ENCODE measurements around the gene CTDSP1.

The CTDSP1 gene

DNA sequence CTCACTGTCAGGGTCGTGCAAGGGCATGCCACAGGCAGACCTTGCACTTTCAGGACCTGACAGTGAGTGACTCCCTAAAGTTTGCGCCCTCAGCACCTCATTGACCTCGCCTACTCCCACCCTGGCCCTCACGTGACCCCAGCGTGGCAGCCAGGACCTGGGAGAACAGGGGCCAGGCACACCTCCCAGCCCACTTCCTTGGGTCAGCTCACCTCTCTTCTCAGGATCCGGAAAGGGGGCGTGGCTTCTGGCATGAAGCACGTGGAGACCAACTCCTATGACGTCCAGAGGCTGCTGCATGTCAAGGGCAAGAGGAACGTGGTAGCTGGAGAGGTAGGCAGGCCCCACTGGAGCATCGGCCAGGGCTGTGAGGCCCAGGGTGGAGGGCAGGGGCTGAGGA lies 28.1 kb downstream of the CTDSP1 start:
- DNase-seq (ENCODE audit: low spot score): no peak

DNA sequence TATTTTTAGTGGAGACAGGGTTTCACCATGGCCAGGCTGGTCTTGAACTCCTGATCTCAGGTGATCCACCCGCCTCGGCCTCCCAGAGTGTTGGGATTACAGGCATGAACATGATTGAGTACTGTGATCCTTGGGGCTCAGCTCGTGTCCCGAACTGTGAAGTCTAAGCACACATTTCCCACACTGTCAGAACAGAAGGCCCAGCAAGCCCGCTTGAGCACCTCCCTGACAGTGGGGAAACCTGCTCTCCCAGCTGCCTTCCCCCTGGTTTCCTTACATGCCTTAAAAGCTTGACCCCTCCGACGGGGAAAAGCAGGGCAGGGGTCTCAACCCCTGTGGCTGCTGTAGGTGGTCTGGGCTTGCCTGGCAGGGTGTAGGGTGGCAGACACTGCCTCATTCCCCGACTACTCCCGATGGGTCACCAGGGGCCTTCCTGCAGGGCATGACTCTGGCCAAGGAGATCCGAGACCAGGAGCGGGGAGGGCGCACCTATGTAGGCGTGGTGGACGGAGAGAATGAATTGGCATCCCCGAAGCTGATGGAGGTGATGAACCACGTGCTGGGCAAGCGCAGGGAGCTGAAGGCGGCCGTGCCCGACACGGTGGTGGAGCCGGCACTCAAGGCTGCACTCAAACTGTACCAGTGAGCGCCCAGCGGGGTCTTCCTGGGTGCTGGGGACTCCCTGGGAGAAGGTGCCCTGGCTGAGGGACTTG lies 29.3 kb downstream of the CTDSP1 start:
- DNase-seq (ENCODE audit: low spot score): no peak

DNA sequence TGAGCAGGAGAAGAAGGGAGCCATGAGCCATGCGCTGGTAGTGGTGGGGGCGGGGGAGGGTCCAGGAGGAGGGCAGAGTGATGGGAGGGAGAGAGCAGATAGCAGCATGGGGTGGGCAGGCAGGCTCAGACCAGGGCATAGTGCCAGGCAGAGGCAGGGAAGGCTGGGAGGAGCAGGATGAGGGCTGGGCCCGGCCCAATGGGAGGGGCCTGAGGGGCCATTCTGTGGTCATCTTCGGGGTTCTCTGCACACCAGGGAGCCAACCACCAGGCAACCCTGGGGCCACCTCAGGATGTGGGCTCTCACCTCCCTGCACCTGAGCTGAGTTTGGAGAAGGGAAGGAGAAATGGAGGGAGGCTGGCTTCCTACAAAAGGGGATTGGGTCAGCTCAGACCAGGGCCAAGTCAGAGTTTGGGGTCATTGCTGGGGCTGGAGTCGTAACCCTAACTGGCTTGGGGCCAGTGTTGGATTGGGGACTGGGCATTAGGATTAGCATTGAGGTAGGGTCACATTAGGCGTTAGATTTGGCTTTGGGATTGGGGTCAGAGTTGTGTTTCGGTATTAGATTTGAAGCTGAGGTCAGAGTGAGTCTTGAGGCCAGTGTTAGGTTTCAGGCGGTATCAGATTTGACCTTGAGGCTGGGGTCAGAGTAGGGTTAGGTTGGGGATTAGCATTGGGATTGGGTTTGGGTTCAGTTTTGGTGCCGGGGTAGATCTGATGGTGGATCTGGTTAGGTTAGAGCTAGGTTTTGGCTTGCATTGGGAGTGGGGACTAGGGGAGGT lies 30.4 kb downstream of the CTDSP1 start:
- no peak for DNase-seq (ENCODE audit: low spot score)

DNA sequence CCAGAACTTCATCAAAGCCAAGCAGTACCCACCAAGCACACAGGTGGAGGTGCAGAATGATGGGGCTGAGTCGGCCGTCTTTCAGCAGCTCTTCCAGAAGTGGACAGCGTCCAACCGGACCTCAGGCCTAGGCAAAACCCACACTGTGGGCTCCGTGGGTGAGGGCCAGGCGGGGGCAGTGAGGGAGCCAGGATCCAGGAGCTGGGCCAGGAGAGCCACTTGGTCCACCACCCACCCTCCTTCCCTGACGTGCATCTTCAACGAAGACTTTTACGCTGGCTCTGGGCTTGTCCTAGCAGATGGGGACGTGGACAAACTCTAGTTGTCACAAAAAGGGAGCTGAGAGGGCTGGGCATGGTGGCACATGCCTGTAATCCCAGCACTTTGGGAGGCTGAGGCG lies 31.1 kb downstream of the CTDSP1 start:
- DNase-seq (ENCODE audit: low spot score): no peak

DNA sequence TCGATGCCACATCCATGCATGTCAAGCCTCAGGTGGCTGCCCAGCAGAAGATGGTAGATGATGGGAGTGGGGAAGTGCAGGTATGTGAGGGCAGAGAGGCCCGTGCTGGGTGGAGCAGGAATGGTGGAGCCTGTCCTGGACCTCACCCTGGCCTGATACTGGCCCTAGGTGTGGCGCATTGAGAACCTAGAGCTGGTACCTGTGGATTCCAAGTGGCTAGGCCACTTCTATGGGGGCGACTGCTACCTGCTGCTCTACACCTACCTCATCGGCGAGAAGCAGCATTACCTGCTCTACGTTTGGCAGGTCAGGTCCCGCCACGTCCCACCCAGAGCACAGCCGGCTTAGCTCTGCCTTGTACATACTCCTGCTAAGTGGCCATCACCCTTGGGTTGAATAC lies 32.2 kb downstream of the CTDSP1 start:
- no peak for DNase-seq (ENCODE audit: low spot score)

DNA sequence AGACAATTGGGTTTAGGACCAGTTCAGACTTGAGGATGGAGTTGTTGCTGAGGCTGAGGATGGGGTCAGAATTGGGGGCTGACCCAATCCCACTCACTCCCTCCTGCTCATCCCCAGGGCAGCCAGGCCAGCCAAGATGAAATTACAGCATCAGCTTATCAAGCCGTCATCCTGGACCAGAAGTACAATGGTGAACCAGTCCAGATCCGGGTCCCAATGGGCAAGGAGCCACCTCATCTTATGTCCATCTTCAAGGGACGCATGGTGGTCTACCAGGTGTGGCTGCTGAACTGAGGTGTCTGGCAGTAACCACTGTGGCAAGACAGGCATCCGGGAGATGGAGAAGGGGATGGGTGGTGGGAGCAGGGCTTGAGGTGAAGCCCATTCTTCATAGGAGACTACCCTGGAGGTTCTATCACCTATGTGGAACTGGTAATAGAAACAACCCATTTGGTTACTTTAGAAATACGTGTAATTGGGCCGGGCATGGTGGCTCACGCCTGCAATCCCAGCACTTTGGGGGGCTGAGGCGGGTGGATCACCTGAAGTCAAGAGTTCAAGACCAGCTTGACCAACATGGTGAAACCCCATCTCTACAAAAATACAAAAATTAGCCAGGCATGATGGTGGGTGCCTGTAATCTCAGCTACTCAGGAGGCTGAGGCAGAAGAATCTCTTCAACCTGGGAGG lies 33.2 kb downstream of the CTDSP1 start:
- DNase-seq (ENCODE audit: low spot score): no peak

DNA sequence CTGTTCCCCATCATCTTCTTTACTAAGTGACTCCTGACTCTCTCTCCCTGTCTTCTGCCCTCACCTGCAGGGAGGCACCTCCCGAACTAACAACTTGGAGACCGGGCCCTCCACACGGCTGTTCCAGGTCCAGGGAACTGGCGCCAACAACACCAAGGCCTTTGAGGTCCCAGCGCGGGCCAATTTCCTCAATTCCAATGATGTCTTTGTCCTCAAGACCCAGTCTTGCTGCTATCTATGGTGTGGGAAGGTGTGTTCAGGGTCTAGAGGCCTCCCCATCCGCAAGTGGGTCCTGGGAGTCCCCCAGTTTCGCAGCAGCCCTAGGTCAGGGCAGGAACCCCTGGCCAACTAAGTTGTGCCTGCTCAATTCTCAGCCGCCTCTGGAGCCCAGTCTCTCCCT lies 34.8 kb downstream of the CTDSP1 start:
- no peak for DNase-seq (ENCODE audit: low spot score)

DNA sequence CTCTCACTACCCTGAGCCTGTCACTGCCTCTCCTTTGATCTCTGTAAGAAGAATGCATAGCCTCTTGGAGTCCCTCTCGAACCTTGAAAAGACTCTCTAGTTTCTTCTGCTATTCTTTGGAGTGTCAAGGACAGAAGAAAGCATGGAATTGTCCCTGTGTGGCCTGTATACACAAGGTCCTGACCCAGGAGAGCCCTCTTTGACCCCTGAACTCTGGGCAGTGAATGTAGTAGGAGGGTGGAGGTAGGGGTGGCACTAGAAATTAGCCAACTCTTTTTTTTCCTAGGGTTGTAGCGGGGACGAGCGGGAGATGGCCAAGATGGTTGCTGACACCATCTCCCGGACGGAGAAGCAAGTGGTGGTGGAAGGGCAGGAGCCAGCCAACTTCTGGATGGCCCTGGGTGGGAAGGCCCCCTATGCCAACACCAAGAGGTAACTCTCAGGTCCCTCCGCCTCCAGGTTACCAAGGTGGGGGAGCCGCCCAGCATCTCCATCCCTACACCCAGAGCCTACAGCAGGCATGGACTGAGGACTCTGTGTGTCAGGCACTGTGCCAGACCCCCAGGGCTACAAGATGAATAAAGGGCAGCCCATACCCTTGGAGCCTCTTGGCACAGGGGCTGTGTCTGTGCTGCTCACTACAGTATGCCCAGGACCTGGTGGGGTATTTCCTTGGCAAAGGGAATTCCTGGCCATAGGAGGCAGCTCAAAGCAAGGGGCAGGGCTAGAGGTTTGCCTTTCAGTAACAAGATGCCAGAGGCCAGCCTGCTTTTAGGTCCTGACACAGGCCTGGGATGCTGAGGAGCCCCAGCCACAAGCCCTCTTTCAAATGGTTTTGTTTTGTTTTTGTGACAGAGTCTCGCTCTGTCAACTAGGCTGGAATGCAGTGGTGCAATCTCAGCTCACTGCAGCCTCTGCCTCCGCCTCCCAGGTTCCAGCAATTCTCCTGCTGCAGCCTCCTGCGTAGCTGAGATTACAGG lies 35.6 kb downstream of the CTDSP1 start:
- DNase-seq (ENCODE audit: low spot score): no peak

DNA sequence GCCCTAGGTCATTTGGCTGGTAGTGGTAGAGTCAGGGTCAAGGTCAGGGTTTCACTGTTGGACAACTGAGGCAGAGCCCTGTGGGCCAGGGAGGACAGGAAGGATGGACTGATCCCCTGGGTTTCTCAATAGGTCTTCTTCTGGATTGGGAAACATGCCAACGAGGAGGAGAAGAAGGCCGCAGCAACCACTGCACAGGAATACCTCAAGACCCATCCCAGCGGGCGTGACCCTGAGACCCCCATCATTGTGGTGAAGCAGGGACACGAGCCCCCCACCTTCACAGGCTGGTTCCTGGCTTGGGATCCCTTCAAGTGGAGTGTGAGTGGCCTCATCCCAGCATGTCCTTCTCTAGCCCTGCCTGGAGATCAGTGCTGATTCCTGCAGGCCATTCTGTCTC lies 37.3 kb downstream of the CTDSP1 start:
- no peak for DNase-seq (ENCODE audit: low spot score)

DNA sequence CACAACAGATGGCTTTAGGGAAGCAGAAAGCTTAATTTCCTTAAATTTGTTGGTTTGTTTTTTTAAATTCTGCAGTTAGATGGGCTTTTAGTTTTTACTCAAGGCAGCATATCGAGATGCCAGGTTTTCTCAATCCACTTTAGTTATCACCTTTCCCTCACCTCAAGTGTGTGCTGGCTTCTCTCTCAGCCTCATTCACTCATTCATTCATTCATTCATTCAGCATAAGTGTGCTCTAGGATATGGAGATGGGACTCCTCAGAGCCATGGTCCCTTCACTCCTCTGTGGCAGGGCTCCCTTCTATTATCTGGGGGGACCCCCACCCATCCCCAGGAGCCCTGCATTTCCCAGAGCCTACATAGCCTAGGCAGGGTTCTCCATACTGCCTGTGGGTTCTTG lies 38.3 kb downstream of the CTDSP1 start:
- no peak for DNase-seq (ENCODE audit: low spot score)

DNA sequence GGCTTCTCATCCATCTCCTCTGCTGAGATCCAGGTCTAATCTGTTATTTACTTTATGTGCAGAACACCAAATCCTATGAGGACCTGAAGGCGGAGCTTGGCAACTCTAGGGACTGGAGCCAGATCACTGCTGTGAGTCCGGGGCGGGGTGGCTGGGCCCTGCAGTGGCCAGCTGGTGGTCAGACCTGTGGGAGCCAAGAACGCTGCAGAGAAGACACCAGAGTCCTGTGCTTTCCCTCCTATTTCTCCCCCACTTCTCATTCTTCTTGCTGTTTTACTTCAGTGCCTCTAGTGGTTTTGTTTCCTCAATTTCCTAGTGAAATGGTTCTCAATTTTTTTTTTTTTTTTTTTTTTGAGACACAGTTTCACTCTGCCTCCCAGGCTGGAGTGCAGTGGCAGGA lies 38.9 kb downstream of the CTDSP1 start:
- DNase-seq (ENCODE audit: low spot score): no peak

DNA sequence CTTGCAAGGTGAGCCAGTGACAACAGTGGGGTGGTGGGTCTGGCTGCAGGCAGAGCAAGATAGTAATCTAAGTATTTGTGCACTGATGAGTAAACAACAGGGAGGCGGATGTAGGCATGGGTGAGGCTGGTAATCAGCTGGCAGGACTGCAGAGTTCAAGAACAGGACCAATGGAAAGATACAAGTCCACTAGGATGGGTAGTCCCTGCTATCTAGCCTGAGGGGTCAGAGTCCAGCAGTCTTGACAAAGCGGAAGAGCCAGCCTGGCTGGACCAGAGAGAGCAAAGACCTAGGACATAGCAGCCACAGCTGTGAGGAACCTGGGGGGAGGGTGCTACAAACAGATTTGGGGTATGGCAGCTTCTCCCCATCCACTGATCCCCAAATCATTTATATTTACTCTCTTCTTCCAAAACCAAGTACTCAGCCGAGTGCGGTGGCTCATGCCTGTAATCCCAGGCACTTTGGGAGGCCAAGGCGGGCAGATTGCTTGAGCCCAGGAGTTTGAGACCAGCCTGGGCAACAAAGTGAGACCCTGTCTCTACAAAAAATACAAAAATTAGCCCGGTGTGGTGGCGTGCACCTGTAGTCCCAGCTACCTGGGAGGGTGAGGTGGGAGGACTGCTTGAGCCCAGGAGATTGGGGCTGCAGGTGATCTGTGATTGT lies 45.2 kb downstream of the CTDSP1 start:
- no peak for DNase-seq (ENCODE audit: low spot score)

DNA sequence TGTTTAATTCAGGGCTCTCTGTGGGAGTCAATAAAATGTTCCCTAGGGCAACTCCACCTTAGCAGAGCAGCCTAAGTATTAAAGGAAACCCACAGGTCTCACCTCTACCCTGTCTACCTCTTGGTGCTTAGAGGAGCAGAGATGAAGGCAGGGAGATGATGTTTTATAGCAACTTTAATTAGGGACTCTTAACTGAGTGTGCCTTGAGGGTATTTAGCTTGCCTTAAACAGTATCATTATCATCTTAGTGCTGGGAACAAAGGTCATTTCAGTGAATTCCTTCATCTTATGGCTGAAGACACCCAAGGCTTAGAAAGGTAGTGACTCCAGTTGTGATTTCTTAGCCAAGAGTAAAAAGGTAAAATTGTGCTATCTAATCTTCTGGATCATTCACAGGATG lies 45.9 kb downstream of the CTDSP1 start:
- no peak for DNase-seq (ENCODE audit: low spot score)

DNA sequence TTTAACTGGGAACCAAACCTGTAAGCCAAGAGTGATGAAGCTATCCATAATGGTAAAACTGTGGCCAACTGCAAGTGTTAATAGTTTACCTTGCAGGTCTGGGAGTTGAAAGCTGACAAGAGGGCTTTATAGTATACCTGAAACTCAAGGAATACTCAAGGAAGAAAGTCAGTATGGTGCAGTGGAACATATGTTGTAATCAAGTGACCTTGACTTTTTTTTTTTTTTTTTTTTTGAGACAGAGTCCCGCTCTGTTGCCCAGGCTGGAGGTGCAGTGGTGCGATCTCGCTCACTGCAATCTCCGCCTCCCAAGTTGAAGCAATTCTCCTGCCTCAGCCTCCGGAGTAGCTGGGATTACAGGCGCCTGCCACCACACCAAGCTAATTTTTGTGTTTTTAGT lies 46.9 kb downstream of the CTDSP1 start:
- no peak for DNase-seq (ENCODE audit: low spot score)

DNA sequence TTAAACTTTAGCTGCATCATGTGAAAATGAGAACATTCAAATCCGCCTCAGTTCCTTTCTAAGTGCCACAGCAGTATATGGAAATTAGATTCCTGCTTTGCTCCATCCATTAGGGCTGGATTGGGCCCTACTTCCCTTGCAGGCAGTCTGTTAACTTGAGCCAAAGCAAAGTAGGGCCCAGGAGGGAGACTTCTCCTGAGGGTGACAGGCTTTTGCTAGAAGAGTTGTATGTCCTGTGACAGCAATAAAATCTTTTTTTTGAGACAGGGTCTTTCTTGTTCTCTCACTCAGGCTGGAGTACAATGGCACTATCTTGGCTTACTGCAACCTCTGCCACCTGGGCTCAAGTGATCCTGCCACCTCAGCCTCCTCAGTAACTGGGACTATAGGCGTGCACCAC lies 47.4 kb downstream of the CTDSP1 start:
- no peak for DNase-seq (ENCODE audit: low spot score)

DNA sequence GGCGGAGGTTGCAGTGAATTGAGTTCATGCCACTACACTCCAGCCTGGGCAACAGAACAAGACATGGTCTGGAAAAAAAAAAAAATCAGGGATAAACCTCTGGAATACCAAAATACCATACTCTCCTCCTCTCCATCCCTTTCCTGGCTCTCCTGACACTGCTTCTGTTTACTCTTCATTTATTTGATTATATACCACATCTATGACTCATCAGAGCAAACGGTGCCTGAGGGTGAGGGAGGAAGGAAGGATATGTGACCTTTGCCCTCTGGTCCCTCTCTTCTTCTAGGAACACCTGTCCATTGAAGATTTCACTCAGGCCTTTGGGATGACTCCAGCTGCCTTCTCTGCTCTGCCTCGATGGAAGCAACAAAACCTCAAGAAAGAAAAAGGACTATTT lies 49.3 kb downstream of the CTDSP1 start:
- DNase-seq (ENCODE audit: low spot score): no peak

DNA sequence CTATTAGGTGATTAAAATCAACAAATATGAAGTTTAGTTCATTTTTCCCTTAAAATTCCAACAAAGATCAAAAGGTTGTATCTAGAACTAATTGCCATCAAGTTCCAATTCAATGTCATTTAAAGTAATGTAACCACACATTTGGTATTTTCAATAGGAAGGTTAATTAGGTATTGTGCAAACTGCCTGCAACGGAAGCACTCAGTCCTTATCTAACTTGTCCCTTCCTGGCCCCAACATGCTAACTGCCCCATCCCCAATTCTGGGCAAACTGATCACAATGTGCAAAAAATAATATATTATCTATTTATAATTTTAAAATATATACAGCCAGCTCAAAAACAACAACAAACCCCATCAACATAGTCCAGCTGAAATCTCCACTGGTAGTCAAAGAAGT lies 52.4 kb downstream of the CTDSP1 start:
- DNase-seq (ENCODE audit: low spot score): no peak

All from activated CD4-positive, alpha-beta T cell treated with anti-CD3 and anti-CD28 coated beads, Interleukin-2, Interleukin-4, amounts not matched to agents 100 ng/mL and 50 ng/mL, durations not matched to agents 16 hours and 8 hours (primary cell).